ENCODE results near the gene GSTM2.

Gene GSTM2

GRCh38 chr1:109622137-109622892 lies 45.5 kb upstream of the GSTM2 start:
- H3K4me3 ChIP-seq (ENCODE audit: low read length) = no peak overlapping the region

GRCh38 chr1:109622895-109623294 lies 45.0 kb upstream of the GSTM2 start:
- no peak for TF ChIP-seq CTCF (IDR thresholded peaks at IDR 0.05; ENCODE audit: insufficient read depth, low read depth, low read length, missing control alignments)
- no peak overlapping the region for H3K4me3 ChIP-seq (ENCODE audit: low read length)
- DNase-seq (ENCODE audit: low read depth) = no peak

More at GRCh38 chr1:109622137-109622892, 45.5 kb upstream of the GSTM2 start:
- TF ChIP-seq CTCF (IDR thresholded peaks at IDR 0.05; ENCODE audit: insufficient read depth, low read depth, low read length, missing control alignments) = no peak
- no peak for DNase-seq (ENCODE audit: low read depth)

GRCh38 chr1:109623601-109624161 lies 44.2 kb upstream of the GSTM2 start:
- TF ChIP-seq CTCF (IDR thresholded peaks at IDR 0.05; ENCODE audit: insufficient read depth, low read depth, low read length, missing control alignments) = no peak
- no peak for DNase-seq (ENCODE audit: low read depth)
- no peak overlapping the region for H3K4me3 ChIP-seq (ENCODE audit: low read length)

GRCh38 chr1:109624201-109625010 lies 43.5 kb upstream of the GSTM2 start:
- TF ChIP-seq CTCF (IDR thresholded peaks at IDR 0.05; ENCODE audit: insufficient read depth, low read depth, low read length, missing control alignments) = no peak
- no peak for DNase-seq (ENCODE audit: low read depth)
- no peak overlapping the region for H3K4me3 ChIP-seq (ENCODE audit: low read length)

GRCh38 chr1:109625176-109625575 lies 42.7 kb upstream of the GSTM2 start:
- H3K4me3 ChIP-seq (ENCODE audit: low read length) = no peak overlapping the region
- no peak for DNase-seq (ENCODE audit: low read depth)
- no peak for TF ChIP-seq CTCF (IDR thresholded peaks at IDR 0.05; ENCODE audit: insufficient read depth, low read depth, low read length, missing control alignments)

GRCh38 chr1:109625601-109626560 lies 42.0 kb upstream of the GSTM2 start:
- TF ChIP-seq CTCF (IDR thresholded peaks at IDR 0.05; ENCODE audit: insufficient read depth, low read depth, low read length, missing control alignments) = no peak
- H3K4me3 ChIP-seq (ENCODE audit: low read length) = no peak overlapping the region
- DNase-seq (ENCODE audit: low read depth) = no peak
